ENCODE data around the gene PDZK1IP1. TPM values are rescaled to one million over a fixed set of nuclear protein-coding genes. Genes with fewer than 3 reads are reported as not detected.

The PDZK1IP1 gene
- total RNA-seq, 4 donors from 2014 or later, result 36.8 to 201 (median 153) TPM

DNA sequence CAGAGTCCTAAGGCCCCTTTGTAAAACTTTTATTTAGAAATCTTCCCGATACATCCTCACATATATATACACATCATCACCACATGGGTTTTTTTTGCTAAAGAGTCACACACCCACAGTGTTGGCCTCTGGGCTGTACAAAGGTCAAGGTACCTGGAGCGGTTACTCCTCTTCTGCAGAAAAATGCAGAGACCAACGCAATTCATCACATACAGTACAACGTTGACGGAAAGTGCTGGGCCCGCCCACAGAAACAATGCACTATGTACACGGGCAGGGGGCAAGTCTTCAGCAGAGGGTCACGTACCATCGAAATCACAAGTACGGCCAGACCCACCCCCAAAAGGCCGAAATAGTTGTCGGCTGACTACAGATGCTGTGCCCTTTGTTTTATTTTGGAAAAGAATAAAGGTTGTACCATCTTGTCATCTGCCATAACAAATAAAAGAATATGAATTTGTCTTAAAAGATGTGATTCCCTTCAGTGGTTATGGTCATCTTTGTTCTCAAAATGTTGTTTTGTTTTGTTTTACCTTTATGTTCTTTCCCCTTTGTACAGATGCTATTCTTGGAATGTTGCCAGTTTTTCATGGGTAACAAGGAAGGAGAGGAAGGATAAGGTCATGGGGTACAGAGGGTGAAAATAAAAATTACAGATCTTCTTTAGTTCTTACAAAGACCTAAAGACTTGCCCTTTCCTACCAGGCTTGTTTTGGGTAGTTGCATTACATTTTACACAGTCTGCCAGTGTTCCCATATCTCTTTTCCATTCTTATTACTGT, 26.6 kb upstream of the PDZK1IP1 start:
- Histone ChIP-seq H3K27ac (no peak overlapping the region), H3K9me3 (no peaks in the 10 kb centered on the region), H3K4me1 (no peaks in the 10 kb centered on the region), H3K27me3 (peaks cover 15% of the 10 kb centered on the region), H3K36me3 (no peaks in the 10 kb centered on the region), H3K4me3 (no peak overlapping the region)
- WGBS, result 88% methylated on average over 12 of the region's 12 CpGs
- TF ChIP-seq POLR2A (IDR thresholded peaks at IDR 0.05) (no peak), POLR2AphosphoS5 (IDR thresholded peaks at IDR 0.05) (no peak), EP300 (IDR thresholded peaks at IDR 0.05) (no peak)
- TF ChIP-seq, protein P1, sequence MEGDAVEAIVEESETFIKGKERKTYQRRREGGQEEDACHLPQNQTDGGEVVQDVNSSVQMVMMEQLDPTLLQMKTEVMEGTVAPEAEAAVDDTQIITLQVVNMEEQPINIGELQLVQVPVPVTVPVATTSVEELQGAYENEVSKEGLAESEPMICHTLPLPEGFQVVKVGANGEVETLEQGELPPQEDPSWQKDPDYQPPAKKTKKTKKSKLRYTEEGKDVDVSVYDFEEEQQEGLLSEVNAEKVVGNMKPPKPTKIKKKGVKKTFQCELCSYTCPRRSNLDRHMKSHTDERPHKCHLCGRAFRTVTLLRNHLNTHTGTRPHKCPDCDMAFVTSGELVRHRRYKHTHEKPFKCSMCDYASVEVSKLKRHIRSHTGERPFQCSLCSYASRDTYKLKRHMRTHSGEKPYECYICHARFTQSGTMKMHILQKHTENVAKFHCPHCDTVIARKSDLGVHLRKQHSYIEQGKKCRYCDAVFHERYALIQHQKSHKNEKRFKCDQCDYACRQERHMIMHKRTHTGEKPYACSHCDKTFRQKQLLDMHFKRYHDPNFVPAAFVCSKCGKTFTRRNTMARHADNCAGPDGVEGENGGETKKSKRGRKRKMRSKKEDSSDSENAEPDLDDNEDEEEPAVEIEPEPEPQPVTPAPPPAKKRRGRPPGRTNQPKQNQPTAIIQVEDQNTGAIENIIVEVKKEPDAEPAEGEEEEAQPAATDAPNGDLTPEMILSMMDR (IDR thresholded peaks at IDR 0.05), result no peak
- no peak for DNase-seq (ENCODE audit: low spot score in 2 of 2)

- H3K4me3 ChIP-seq, result no peak overlapping the region
- DNase-seq (ENCODE audit: low spot score in 2 of 2), result no peak
- H3K27me3 ChIP-seq, result peaks cover 8% of the 10 kb centered on the region
- 89% methylated on average over 4 of the region's 4 CpGs for WGBS
- no peak overlapping the region for H3K27ac ChIP-seq
- H3K9me3 ChIP-seq, result no peaks in the 10 kb centered on the region
- H3K4me1 ChIP-seq, result no peaks in the 10 kb centered on the region
- TF ChIP-seq POLR2A (IDR thresholded peaks at IDR 0.05), result no peak
- no peak for TF ChIP-seq EP300 (IDR thresholded peaks at IDR 0.05)
- H3K36me3 ChIP-seq, result no peaks in the 10 kb centered on the region
These were observed 25.9 kb upstream of the PDZK1IP1 start for GRCh38 chr1:47215713-47216112.

DNA sequence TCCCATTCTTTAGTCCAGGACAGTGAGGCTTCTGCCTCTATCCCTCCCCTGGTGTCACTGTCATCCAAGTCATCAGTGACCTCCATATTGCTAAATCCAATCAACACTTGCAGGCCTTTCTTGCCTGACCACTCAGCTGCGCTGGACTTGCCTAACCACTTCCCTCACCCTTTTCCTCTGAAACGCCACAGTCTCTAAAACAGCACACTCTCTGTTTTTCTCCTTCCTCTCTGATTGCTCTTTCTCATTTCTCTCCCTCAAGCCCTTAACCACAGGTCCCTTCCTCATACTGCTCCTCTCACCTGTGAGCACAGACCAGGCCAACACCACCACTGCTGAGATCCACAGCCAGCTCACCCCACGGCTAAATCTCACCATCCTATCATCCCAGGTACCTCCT, 24.7 kb upstream of the PDZK1IP1 start:
- Histone ChIP-seq H3K4me3 (no peak overlapping the region), H3K27ac (no peak overlapping the region), H3K36me3 (no peaks in the 10 kb centered on the region), H3K9me3 (no peaks in the 10 kb centered on the region), H3K4me1 (no peaks in the 10 kb centered on the region), H3K27me3 (peaks cover 1% of the 10 kb centered on the region)
- DNase-seq (ENCODE audit: low spot score in 2 of 2), result no peak
- TF ChIP-seq, protein P1 (IDR thresholded peaks at IDR 0.05), result no peak
- TF ChIP-seq EP300 (IDR thresholded peaks at IDR 0.05) (no peak), POLR2A (IDR thresholded peaks at IDR 0.05) (no peak)
- 80% methylated on average over 3 of the region's 3 CpGs for WGBS

- no peak for DNase-seq (ENCODE audit: low spot score in 2 of 2)
- Histone ChIP-seq H3K36me3 (no peaks in the 10 kb centered on the region), H3K27me3 (peaks cover under 1% of the 10 kb centered on the region), H3K4me3 (no peak overlapping the region), H3K9me3 (no peaks in the 10 kb centered on the region), H3K27ac (no peak overlapping the region), H3K4me1 (no peaks in the 10 kb centered on the region)
- 84% methylated on average over 11 of the region's 11 CpGs for WGBS
- TF ChIP-seq, protein P1 (IDR thresholded peaks at IDR 0.05), result no peak
- TF ChIP-seq POLR2AphosphoS5 (IDR thresholded peaks at IDR 0.05), result no peak
- no peak for TF ChIP-seq EP300 (IDR thresholded peaks at IDR 0.05)
- no peak for TF ChIP-seq POLR2A (IDR thresholded peaks at IDR 0.05)
These were observed 23.6 kb upstream of the PDZK1IP1 start for GRCh38 chr1:47213230-47213963.

DNA sequence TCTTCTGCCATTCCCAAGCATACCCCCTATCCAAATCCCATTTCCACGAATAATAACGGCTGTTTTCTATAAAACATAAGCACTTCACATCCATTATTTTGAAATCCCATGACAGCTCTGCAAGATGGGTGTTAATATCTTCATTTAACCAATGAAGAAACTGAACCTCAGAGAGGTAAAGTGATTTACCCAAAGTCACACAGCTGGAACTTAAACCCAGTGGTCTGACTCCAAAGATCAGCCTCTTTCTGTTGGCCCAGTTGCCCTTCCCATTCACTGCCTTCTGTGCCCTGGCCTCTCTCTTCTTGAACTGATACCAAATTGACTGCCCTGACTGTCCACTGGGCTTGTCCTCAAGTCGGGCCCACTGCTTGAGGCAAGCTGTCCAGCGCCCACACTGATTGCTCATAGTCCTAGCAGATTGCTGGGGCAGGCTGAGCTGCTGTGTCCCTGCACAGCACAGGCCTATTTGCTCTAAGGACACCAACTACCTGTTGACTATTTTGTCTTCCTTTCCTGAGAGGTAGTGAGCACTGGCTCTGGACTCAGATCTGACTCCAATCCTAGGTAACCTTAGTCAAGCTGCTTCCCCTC, 22.9 kb upstream of the PDZK1IP1 start:
- no peaks in the 10 kb centered on the region for H3K9me3 ChIP-seq
- TF ChIP-seq POLR2A (IDR thresholded peaks at IDR 0.05) (no peak), EP300 (IDR thresholded peaks at IDR 0.05) (no peak), POLR2AphosphoS5 (IDR thresholded peaks at IDR 0.05) (no peak)
- TF ChIP-seq, protein P1 (IDR thresholded peaks at IDR 0.05), result no peak
- H3K36me3 ChIP-seq, result no peaks in the 10 kb centered on the region
- H3K4me3 ChIP-seq, result no peak overlapping the region
- H3K4me1 ChIP-seq, result no peaks in the 10 kb centered on the region
- H3K27ac ChIP-seq, result no peak overlapping the region
- H3K27me3 ChIP-seq, result peaks cover 3% of the 10 kb centered on the region
- 85% methylated on average over 4 of the region's 4 CpGs for WGBS
- DNase-seq (ENCODE audit: low spot score in 2 of 2), result no peak
